ENCODE data around the gene SLC35A5. TPM values are rescaled to one million over a fixed set of nuclear protein-coding genes. Genes with fewer than 3 reads are reported as not detected.

Gene SLC35A5
- total and polyA plus RNA-seq, 9 of the 15 experiments (the other 6 are each of a cell fraction or from before 2014, with no cell fraction given), result 4.0 to 13.0 (median 9.7) TPM

DNA sequence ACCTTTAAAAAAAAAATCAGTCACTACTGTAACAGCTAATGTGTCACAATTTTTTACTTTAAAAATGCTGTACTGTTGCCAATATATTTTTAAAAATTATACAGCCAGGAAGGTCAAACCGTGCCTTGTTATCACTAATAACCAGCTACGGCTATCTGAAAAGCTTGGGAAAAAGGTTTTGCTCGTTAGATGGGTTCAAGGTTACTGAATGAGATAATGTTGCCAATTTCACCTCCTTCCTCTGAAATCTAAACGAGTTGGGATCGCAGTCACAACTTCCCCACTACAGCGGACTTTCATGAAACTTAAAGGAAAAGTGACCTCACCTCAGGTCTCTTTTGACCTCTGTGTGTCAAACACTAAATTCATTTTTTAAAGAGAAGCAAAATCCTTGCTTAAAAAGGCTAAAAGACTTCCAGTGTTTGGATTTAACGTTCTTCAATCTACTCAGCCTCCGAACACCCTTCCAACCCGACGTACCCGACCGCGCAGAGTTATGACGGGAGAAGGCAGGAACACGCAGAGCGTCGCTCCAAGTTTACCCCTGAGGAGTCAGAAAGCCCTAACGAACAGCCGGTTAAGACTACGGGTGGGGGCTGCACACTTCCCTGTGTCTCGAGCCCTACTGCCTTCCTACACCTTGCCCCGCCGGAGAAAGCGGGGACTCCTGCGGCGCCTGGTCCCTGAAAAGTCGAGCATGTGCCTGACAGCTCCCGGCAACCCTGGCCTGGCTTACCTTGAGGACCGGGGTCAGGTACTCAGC lies 943 bp upstream of the SLC35A5 start (continued):
- TF ChIP-seq, protein P1, sequence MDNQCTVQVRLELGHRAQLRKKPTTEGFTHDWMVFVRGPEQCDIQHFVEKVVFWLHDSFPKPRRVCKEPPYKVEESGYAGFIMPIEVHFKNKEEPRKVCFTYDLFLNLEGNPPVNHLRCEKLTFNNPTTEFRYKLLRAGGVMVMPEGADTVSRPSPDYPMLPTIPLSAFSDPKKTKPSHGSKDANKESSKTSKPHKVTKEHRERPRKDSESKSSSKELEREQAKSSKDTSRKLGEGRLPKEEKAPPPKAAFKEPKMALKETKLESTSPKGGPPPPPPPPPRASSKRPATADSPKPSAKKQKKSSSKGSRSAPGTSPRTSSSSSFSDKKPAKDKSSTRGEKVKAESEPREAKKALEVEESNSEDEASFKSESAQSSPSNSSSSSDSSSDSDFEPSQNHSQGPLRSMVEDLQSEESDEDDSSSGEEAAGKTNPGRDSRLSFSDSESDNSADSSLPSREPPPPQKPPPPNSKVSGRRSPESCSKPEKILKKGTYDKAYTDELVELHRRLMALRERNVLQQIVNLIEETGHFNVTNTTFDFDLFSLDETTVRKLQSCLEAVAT (IDR thresholded peaks at IDR 0.05), result 0 out of 4 replicates have a peak, but pooled peaks of 1 of the 2 experiments have one; percentile 20
- peak; percentile 15 for TF ChIP-seq PRDM10 (IDR thresholded peaks at IDR 0.05; ENCODE audit: partially characterized antibody)
- TF ChIP-seq ZNF121 (CRISPR knock-in tag; conservative IDR thresholded peaks at IDR 0.05), result no peak
- TF ChIP-seq SIN3B (IDR thresholded peaks at IDR 0.05; ENCODE audit: low read depth), result 0 out of 2 replicates have a peak, but pooled peaks have one; percentile 41
- peak in 1 of 2 experiments; percentile 81; a peak in 3 of 4 replicates for TF ChIP-seq SIN3A (IDR thresholded peaks at IDR 0.05; ENCODE audit: borderline replicate concordance in 2 of 2, control insufficient read depth in 1 of 2, low read depth in 2 of 2, low read length in 2 of 2)
- no peak for TF ChIP-seq DNMT1 (IDR thresholded peaks at IDR 0.05)
- TF ChIP-seq ATF1 (CRISPR knock-in tag; IDR thresholded peaks at IDR 0.05), result peak; percentile 67
- peak; percentile 93 for TF ChIP-seq ATF1 (tag; IDR thresholded peaks at IDR 0.05)
- peak; percentile 94 for TF ChIP-seq CREB1 (IDR thresholded peaks at IDR 0.05)
- TF ChIP-seq CREB1 (CRISPR knock-in tag; IDR thresholded peaks at IDR 0.05), result peak; percentile 90
- no peak for TF ChIP-seq ZBED1 (IDR thresholded peaks at IDR 0.05)

Data from K562 (cell line).